Measurements from ENCODE around the gene SYT8. TPM values are rescaled to one million over a fixed set of nuclear protein-coding genes. Genes with fewer than 3 reads are reported as not detected.

The SYT8 gene
- total RNA-seq, 1 experiment from 2014 or later, result 1.0 TPM

DNA sequence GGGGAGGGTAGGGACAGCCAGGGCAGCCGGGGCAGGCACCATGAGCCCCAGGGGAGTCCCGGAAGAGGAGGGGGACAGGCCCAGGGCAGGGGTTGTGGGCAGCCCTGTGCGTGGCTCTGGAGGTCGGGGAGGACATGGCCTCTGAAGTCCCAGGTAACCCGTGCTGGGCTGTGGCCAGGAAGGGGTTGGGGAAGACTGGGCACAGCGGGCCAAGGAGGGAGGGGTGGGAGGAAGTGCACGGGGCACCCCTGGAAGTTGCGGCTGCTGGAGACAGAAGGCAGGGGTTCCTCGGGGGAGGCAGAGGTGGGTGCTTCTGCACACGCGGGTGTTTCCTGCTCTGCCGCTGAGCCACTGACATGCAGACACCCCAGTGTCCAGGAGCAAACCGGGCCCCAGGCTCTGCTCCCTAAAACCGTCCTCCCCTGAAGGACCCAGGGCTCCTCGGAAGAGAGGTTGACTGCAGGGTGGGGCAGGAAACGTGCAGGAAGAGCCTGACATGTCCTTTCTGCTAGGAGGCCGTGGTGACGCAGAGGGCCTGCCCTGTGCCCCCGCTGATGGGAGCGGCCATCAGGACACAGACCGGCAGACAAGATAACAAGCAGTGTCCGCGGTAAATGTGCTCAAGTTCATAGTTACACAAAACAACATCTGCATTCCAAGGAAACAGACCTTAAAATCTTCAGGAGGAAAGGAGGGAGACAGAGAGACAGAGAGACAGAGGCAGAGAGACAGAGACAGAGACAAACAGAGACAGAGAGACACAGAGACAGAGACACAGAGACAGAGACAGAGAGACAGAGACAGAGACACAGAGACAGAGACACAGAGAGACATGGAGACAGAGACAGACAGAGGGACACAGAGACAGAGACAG, 9.7 kb downstream of the SYT8 start:
- Histone ChIP-seq H3K4me3 (replicated peaks in 1 of 2; ENCODE audit: low read depth in 1 of 2, low read length in 2 of 2) (no peak overlapping the region), H3K27ac (ENCODE audit: low read depth, low read length) (no peak overlapping the region)
- CTCF ChIA-PET, result no interaction called here

More for the DNA sequence above, 9.7 kb downstream of the SYT8 start:
- POLR2A ChIA-PET, result no interaction called here
- BruUV-seq (replicated peaks), result no TSS peak
- Histone ChIP-seq H3K9me2 (ENCODE audit: insufficient read depth) (no peaks in the 10 kb centered on the region), H3K79me2 (ENCODE audit: insufficient read depth, low read length) (no peaks in the 10 kb centered on the region), H3K27me3 (ENCODE audit: insufficient read depth, low read length) (no peaks in the 10 kb centered on the region), H3K9me3 (ENCODE audit: control insufficient read depth in 1 of 2, insufficient read depth in 1 of 2, low read depth in 1 of 2, low read length in 2 of 2) (no peaks in the 10 kb centered on the region), H3K36me3 (ENCODE audit: control insufficient read depth in 1 of 2, insufficient read depth in 2 of 2, low read length in 2 of 2) (no peaks in the 10 kb centered on the region), H4K20me1 (ENCODE audit: insufficient read depth) (no peaks in the 10 kb centered on the region), H3K4me2 (ENCODE audit: low read length) (no peak overlapping the region), H2AFZ (ENCODE audit: low read depth, low read length, poor library complexity, severe bottlenecking) (no peak overlapping the region), H3K4me1 (ENCODE audit: control insufficient read depth in 1 of 2, insufficient read depth in 2 of 2, low read length in 2 of 2) (no peaks in the 10 kb centered on the region), H3K9ac (ENCODE audit: low read length) (no peak overlapping the region)
- ATAC-seq (no peak), DNase-seq (ENCODE audit: low read depth, low spot score) (no peak)
- no peak for TF ChIP-seq SRF (IDR thresholded peaks at IDR 0.05; ENCODE audit: low read depth)
- TF ChIP-seq, protein P1, sequence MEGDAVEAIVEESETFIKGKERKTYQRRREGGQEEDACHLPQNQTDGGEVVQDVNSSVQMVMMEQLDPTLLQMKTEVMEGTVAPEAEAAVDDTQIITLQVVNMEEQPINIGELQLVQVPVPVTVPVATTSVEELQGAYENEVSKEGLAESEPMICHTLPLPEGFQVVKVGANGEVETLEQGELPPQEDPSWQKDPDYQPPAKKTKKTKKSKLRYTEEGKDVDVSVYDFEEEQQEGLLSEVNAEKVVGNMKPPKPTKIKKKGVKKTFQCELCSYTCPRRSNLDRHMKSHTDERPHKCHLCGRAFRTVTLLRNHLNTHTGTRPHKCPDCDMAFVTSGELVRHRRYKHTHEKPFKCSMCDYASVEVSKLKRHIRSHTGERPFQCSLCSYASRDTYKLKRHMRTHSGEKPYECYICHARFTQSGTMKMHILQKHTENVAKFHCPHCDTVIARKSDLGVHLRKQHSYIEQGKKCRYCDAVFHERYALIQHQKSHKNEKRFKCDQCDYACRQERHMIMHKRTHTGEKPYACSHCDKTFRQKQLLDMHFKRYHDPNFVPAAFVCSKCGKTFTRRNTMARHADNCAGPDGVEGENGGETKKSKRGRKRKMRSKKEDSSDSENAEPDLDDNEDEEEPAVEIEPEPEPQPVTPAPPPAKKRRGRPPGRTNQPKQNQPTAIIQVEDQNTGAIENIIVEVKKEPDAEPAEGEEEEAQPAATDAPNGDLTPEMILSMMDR (IDR thresholded peaks at IDR 0.05 in 2 of 3, conservative IDR thresholded peaks at IDR 0.05 in 1 of 3; ENCODE audit: borderline replicate concordance in 1 of 3, insufficient read depth in 1 of 3, low read depth in 2 of 3, low read length in 2 of 3), result no peak
- TF ChIP-seq SP1 (IDR thresholded peaks at IDR 0.05; ENCODE audit: low read depth), result no peak
- no peak for TF ChIP-seq CBX3 (IDR thresholded peaks at IDR 0.05; ENCODE audit: low read depth)
- TF ChIP-seq, protein P2, sequence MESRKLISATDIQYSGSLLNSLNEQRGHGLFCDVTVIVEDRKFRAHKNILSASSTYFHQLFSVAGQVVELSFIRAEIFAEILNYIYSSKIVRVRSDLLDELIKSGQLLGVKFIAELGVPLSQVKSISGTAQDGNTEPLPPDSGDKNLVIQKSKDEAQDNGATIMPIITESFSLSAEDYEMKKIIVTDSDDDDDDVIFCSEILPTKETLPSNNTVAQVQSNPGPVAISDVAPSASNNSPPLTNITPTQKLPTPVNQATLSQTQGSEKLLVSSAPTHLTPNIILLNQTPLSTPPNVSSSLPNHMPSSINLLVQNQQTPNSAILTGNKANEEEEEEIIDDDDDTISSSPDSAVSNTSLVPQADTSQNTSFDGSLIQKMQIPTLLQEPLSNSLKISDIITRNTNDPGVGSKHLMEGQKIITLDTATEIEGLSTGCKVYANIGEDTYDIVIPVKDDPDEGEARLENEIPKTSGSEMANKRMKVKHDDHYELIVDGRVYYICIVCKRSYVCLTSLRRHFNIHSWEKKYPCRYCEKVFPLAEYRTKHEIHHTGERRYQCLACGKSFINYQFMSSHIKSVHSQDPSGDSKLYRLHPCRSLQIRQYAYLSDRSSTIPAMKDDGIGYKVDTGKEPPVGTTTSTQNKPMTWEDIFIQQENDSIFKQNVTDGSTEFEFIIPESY (IDR thresholded peaks at IDR 0.05; ENCODE audit: extremely low read depth, insufficient replicate concordance, low read length), result no peak
- TF ChIP-seq, protein P3, sequence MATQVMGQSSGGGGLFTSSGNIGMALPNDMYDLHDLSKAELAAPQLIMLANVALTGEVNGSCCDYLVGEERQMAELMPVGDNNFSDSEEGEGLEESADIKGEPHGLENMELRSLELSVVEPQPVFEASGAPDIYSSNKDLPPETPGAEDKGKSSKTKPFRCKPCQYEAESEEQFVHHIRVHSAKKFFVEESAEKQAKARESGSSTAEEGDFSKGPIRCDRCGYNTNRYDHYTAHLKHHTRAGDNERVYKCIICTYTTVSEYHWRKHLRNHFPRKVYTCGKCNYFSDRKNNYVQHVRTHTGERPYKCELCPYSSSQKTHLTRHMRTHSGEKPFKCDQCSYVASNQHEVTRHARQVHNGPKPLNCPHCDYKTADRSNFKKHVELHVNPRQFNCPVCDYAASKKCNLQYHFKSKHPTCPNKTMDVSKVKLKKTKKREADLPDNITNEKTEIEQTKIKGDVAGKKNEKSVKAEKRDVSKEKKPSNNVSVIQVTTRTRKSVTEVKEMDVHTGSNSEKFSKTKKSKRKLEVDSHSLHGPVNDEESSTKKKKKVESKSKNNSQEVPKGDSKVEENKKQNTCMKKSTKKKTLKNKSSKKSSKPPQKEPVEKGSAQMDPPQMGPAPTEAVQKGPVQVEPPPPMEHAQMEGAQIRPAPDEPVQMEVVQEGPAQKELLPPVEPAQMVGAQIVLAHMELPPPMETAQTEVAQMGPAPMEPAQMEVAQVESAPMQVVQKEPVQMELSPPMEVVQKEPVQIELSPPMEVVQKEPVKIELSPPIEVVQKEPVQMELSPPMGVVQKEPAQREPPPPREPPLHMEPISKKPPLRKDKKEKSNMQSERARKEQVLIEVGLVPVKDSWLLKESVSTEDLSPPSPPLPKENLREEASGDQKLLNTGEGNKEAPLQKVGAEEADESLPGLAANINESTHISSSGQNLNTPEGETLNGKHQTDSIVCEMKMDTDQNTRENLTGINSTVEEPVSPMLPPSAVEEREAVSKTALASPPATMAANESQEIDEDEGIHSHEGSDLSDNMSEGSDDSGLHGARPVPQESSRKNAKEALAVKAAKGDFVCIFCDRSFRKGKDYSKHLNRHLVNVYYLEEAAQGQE (IDR thresholded peaks at IDR 0.05; ENCODE audit: low read depth), result no peak
- TF ChIP-seq EZH2 (IDR thresholded peaks at IDR 0.05), result no peak
- no peak for TF ChIP-seq POLR2A (IDR thresholded peaks at IDR 0.05; ENCODE audit: borderline replicate concordance, extremely low read depth, insufficient read depth, insufficient read length)
- TF ChIP-seq YY1 (IDR thresholded peaks at IDR 0.05; ENCODE audit: extremely low read depth, insufficient replicate concordance, low read depth, low read length), result no peak
- no peak for TF ChIP-seq TCF7L2 (IDR thresholded peaks at IDR 0.05; ENCODE audit: borderline replicate concordance, extremely low read depth, insufficient read depth, insufficient read length)
- RAD21 ChIA-PET (ENCODE audit: low non-redundant PET in 1 of 2, low total read pairs in 2 of 2, uncharacterized antibody in 2 of 2, unreplicated experiment in 2 of 2), result no interaction called here
- intact Hi-C loops (cut with micrococcal nuclease), result no loop called here
